ENCODE data around the gene STK32B.

- TF ChIP-seq CTCF (IDR thresholded peaks at IDR 0.05) (no peak), TCF7L2 (IDR thresholded peaks at IDR 0.05; ENCODE audit: low read depth, low read length) (no peak), SIN3A (IDR thresholded peaks at IDR 0.05; ENCODE audit: borderline replicate concordance, insufficient read depth, low read depth, low read length) (no peak), POLR2AphosphoS5 (IDR thresholded peaks at IDR 0.05; ENCODE audit: low read depth, low read length) (no peak)
Observed at GRCh38 chr4:5126231-5126630, 75.0 kb downstream of the STK32B start.

Data from Panc1 (cell line).